ENCODE measurements around the gene CNGA4.
"Not testable (repeated sequence)": the region's sequence is repeated elsewhere in the genome, so short reads cannot be mapped to it uniquely, and the experiment has no call there.

The CNGA4 gene

DNA sequence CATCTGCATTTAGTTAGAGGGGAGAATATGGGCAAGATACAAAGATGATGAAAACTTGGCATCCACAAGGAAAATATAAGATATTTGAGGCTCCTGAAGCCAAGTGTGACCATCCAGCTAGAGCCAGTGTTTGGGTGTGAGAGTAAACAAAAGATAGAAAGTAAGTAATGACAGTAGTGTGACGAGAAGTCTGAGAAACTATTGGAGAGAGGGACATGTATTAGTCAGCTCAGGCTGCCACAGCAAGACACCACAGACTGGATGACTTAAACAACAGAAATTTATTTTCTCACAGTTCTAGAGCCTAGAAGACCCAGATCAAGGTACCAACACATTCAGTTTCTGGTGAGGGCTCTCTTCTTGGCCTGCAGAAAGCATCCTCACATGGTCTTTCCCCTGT, 14.3 kb downstream of the CNGA4 start:
- DNase-seq = no peak
- in situ Hi-C loops (cut with MboI; ENCODE audit: low pct_unique_long_range_greater_than_20kb, low sequenced_read_pairs) = no loop called here

- no peak for DNase-seq
- in situ Hi-C loops (cut with MboI; ENCODE audit: low pct_unique_long_range_greater_than_20kb, low sequenced_read_pairs) = no loop called here
These were observed 19.3 kb downstream of the CNGA4 start for GRCh38 chr11:6258141-6258540.

DNA sequence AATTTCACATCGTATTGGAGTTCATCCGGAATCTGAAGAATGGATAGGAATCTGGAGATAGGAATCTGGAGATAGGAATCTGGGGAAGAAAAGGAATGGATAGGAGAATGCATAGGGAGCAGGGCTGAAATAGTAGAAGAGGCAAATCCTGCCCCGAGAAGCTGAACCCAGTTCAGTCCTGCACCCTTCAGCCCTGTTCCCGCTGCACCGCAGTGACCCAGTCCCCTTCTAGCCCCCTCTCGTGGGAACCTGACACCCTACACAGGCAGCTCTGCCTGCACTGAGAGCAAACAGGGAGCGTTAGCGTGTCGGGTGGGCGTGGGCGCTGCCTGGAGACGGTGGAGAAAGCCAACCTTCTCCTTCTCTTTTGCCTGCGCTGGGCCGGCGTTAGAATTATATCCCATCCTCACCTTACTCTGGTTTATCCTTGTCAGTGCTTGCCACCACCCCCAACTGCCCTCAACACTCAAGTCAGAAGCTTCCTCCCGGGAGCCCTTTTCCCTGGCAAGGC, 19.7 kb downstream of the CNGA4 start:
- DNase-seq = no peak
- in situ Hi-C loops (cut with MboI; ENCODE audit: low pct_unique_long_range_greater_than_20kb, low sequenced_read_pairs) = no loop called here

GRCh38 chr11:6260207-6260726, 21.4 kb downstream of the CNGA4 start:
- in situ Hi-C loops (cut with MboI; ENCODE audit: low pct_unique_long_range_greater_than_20kb, low sequenced_read_pairs) = no loop called here
- DNase-seq = no peak

DNA sequence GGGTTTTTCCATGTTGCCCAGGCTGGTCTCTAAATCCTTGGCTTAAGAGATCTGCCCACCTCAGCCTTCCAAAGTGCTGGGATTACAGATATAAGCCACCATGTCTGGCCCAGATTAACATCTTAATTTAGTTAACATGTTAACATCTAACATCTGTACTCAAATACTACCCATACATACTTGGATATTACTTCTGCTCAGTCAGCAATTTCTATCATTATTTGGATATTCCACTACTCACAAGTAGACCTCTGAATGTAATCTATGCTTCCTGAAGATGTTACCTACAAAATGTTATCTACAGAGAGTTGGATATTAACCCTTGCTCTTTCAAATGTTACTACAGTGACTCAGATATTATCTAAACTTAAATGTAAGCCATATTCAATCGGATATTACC, 24.8 kb downstream of the CNGA4 start:
- in situ Hi-C loops (cut with MboI; ENCODE audit: low pct_unique_long_range_greater_than_20kb, low sequenced_read_pairs) = no loop called here
- no peak for DNase-seq

- DNase-seq = no peak
- in situ Hi-C loops (cut with MboI; ENCODE audit: low pct_unique_long_range_greater_than_20kb, low sequenced_read_pairs) = no loop called here
These were observed 29.9 kb downstream of the CNGA4 start for GRCh38 chr11:6268820-6269219.

DNA sequence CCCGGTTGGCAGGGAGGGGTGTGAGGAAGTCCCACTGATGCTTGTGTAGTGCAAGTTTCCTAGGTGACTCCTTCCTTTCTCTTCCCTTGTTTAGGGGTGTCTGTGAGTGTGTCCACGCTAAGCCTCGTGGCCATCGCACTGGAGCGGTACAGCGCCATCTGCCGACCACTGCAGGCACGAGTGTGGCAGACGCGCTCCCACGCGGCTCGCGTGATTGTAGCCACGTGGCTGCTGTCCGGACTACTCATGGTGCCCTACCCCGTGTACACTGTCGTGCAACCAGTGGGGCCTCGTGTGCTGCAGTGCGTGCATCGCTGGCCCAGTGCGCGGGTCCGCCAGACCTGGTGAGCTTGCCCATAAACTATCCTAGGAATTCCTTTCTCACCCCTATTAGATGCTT, 31.1 kb downstream of the CNGA4 start:
- in situ Hi-C loops (cut with MboI; ENCODE audit: low pct_unique_long_range_greater_than_20kb, low sequenced_read_pairs) = no loop called here
- no peak for DNase-seq

DNA sequence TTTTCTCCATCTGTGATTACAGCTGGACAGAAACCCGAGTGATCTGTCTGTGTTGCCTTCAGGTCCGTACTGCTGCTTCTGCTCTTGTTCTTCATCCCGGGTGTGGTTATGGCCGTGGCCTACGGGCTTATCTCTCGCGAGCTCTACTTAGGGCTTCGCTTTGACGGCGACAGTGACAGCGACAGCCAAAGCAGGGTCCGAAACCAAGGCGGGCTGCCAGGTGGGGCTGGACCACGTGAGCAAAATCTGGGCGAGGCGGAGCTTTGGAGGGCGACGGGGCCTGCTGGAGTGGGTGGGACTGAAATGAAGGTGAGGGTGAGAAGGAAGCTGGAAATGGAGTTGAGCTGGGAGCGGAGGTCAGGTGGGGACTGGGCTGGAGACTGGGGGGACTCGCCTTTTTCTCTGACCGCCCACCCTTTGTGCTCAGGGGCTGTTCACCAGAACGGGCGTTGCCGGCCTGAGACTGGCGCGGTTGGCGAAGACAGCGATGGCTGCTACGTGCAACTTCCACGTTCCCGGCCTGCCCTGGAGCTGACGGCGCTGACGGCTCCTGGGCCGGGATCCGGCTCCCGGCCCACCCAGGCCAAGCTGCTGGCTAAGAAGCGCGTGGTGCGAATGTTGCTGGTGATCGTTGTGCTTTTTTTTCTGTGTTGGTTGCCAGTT, 31.8 kb downstream of the CNGA4 start:
- in situ Hi-C loops (cut with MboI; ENCODE audit: low pct_unique_long_range_greater_than_20kb, low sequenced_read_pairs) = no loop called here
- DNase-seq = no peak

- in situ Hi-C loops (cut with MboI; ENCODE audit: low pct_unique_long_range_greater_than_20kb, low sequenced_read_pairs) = no loop called here
- DNase-seq = no peak
These were observed 32.7 kb downstream of the CNGA4 start for GRCh38 chr11:6271598-6271997.

GRCh38 chr11:6273188-6273587, 34.3 kb downstream of the CNGA4 start:
- in situ Hi-C loops (cut with MboI; ENCODE audit: low pct_unique_long_range_greater_than_20kb, low sequenced_read_pairs) = no loop called here
- no peak for DNase-seq

DNA sequence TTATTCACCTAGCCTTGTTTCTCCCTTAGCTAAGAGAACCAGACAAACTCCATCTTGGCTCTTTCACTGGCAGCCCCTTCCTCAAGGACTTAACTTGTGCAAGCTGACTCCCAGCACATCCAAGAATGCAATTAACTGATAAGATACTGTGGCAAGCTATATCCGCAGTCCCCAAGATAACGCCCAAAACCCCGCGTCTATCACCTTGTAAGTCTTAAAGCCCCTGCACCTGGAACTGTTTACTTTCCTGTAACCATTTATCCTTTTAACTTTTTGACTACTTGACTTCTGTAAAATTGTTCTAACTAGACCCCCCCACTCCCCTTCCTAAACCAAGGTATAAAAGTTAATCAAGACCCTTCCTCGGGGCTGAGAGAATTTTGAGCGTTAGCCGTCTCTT, 41.9 kb downstream of the CNGA4 start:
- in situ Hi-C loops (cut with MboI; ENCODE audit: low pct_unique_long_range_greater_than_20kb, low sequenced_read_pairs); DNase-seq: not testable (repeated sequence)

GRCh38 chr11:6283453-6284023, 44.6 kb downstream of the CNGA4 start:
- in situ Hi-C loops (cut with MboI; ENCODE audit: low pct_unique_long_range_greater_than_20kb, low sequenced_read_pairs) = no loop called here
- DNase-seq = no peak

DNA sequence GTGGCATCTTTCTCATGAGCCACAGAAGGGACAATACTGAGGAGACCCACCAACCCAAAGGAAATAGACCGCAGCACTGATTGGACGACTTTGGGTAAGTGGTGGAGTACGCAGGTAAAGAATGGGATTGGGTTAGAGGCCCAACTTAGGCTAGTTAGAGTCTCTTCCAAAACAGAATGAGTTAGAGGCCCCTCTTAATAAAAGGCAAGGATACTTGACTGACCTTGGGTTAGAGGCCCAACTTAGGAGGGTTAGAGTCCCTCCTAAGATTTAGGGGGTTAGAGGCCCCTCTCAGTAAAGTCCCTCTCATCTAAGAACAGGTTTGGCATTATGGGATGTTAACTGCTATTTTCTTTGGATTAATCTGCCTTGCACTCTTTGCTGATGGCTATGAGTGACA, 45.4 kb downstream of the CNGA4 start:
- in situ Hi-C loops (cut with MboI; ENCODE audit: low pct_unique_long_range_greater_than_20kb, low sequenced_read_pairs) = no loop called here
- no peak for DNase-seq

DNA sequence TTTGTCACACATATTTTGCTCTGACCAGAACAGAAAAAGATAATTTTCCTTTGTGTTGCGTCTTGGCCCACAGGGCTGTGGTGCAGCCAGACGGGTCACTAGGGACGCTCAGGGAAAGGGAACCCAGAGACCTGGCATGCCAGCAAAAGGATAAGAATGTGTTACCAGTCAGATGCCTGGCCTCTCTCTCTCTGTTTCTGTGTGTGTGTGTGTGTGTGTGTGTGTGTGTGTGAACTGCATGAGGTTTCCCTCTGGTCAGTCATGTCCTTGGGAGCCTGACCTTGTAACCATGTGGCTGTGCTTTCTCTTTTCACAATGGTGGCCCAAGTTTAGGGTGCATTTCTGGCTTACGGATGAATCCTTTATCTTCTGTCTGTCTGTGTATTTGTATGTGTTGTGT, 46.1 kb downstream of the CNGA4 start:
- in situ Hi-C loops (cut with MboI; ENCODE audit: low pct_unique_long_range_greater_than_20kb, low sequenced_read_pairs) = no loop called here

More for the DNA sequence above, 46.1 kb downstream of the CNGA4 start:
- no peak for DNase-seq
